Activated CD8-positive, alpha-beta memory T cell treated with anti-CD3 and anti-CD28 coated beads, Interleukin-2, amount 10 ng/mL, durations not matched to agents 7 days and 5 days (primary cell): Measurements from ENCODE around the gene CD300LG. TPM values are rescaled to one million over a fixed set of nuclear protein-coding genes. Genes with fewer than 3 reads are reported as not detected.
"Not testable (repeated sequence)": the region's sequence is repeated elsewhere in the genome, so short reads cannot be mapped to it uniquely, and the experiment has no call there.

ENCODE experiments used
- ATAC-seq: fragments of 150-1000 bp; cut with Tn5 transposase; one replicate; pipeline ENCODE4 v1.10.0; 2021; ENCODE audit warnings: moderate library complexity
- CTCF ChIA-PET: fragments of 350-600 bp; sonication (Branson Sonifier 250); formaldehyde crosslinking; loops from one replicate; lab custom pipeline; 2021; ENCODE audit warnings: antibody characterized with exemption; lab: Charles Lee
- DNase-seq: peaks from one replicate; pipeline ENCODE4 v3.0.0-alpha.2; 2020
- H3K27ac Mint-ChIP-seq: one replicate; pipeline ENCODE4 v1.8.0; 2021; ENCODE audit warnings: mild to moderate bottlenecking, mixed read lengths
- H3K27me3 Mint-ChIP-seq: one replicate; pipeline ENCODE4 v1.8.0; 2021; ENCODE audit warnings: mixed read lengths
- H3K36me3 Mint-ChIP-seq: one replicate; pipeline ENCODE4 v1.8.0; 2021; ENCODE audit warnings: mild to moderate bottlenecking, mixed read lengths
- H3K4me1 Mint-ChIP-seq: one replicate; pipeline ENCODE4 v1.8.0; 2021; ENCODE audit warnings: mixed read lengths
- H3K4me3 Mint-ChIP-seq: one replicate; pipeline ENCODE4 v1.8.0; 2021; ENCODE audit warnings: mild to moderate bottlenecking, moderate library complexity, mixed read lengths
- H3K9me3 Mint-ChIP-seq: one replicate; pipeline ENCODE4 v1.8.0; 2022; ENCODE audit warnings: low read depth, mixed read lengths
- total RNA-seq, 2 experiments: library from RNA; stranded (reverse); gene quantifications; one replicate each; pipeline ENCODE4 v1.2.3, GENCODE V29; 2021

The CD300LG gene, protein sequence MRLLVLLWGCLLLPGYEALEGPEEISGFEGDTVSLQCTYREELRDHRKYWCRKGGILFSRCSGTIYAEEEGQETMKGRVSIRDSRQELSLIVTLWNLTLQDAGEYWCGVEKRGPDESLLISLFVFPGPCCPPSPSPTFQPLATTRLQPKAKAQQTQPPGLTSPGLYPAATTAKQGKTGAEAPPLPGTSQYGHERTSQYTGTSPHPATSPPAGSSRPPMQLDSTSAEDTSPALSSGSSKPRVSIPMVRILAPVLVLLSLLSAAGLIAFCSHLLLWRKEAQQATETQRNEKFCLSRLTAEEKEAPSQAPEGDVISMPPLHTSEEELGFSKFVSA
- not detected for total RNA-seq

DNA sequence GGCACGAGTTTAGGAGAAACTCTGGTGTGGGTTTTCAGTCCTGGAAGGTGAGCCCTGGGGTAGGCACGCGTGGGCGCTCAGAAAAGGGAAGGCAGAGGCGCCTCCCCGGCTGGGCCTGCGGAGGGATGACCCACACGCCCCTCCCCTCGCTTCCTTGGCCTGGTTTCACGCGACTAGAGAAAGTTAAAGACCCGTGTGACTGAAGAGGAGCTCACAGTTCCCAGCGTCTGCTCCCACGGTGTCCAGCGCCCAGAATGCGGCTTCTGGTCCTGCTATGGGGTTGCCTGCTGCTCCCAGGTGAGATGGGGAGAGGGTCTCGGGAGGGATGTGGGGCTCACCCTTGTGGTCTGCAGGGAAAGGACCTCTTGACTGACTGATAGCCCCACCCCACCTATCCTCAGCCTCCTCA lies at the start of gene CD300LG:
CD300LG (plus strand) TSS at position 214 of the 409 bp plus-strand sequence; CDS start at position 255, 41 bp downstream.
- Mint-ChIP-seq H3K9me3 (no peaks in the 10 kb centered on the region), H3K36me3 (no peaks in the 10 kb centered on the region), H3K4me3 (no peak within 1 kb of the TSS), H3K4me1 (no peaks in the 10 kb centered on the region), H3K27me3 (peaks cover 22% of the 10 kb centered on the region), H3K27ac (no peak within 1 kb of the TSS)
- CTCF ChIA-PET, result interaction anchor here (0.8 to 1.7 kb wide), 19 partner anchors 9 to 363 kb away, joined by 3 to 8 read pairs (median 4); partner anchors contain the start of genes DHX8 and MPP2
- ATAC-seq (no peak), DNase-seq (no peak)

DNA sequence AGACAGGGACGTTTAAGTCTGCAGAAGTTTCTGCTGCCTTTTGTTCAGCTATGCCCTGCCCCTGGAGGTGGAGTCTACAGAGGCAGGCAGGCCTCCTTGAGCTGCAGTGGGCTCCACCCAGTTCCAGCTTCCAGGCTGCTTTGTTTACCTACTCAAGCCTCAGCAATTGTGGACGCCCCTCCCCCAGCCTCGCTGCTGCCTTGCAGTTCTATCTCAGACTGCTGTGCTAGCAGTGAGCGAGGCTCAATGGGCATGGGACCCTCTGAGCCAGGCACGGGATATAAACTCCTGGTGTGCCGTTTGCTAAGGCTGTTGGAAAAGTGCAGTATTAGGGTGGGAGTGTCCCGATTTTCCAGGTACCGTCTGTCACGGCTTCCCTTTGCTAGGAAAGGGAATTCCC lies 49.0 kb upstream of the CD300LG start:
- H3K27ac Mint-ChIP-seq, CTCF ChIA-PET, H3K4me3 Mint-ChIP-seq: not testable (repeated sequence)

DNA sequence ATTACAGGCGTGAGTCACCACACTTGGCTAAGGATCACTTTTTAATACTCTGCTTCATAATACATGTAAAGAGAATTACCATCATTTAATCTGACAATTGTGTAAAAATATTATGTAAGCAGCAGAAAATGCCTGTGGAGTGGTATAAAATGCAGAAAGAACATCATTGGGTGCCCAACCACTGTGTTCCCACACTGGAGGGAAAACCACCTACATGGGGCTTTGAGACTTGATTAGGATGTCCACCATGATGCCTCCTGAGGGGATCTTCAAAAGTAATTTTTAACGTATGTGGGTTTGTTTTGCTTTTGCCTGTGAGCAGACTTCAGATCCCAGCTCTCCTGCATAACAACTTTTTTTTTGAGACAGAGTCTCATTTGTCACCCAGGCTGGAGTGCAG lies 47.9 kb upstream of the CD300LG start:
- H3K36me3 Mint-ChIP-seq, result no peaks in the 10 kb centered on the region
- ATAC-seq, result no peak
- no peaks in the 10 kb centered on the region for H3K9me3 Mint-ChIP-seq
- no peak for DNase-seq
- CTCF ChIA-PET, result no interaction called here
- peaks cover 64% of the 10 kb centered on the region for H3K27me3 Mint-ChIP-seq
- H3K4me1 Mint-ChIP-seq, result no peaks in the 10 kb centered on the region
- no peak overlapping the region for H3K27ac Mint-ChIP-seq
- H3K4me3 Mint-ChIP-seq, result no peak overlapping the region

More for the DNA sequence above, 49.0 kb upstream of the CD300LG start:
- not testable (repeated sequence) for H3K4me1 Mint-ChIP-seq, H3K36me3 Mint-ChIP-seq, ATAC-seq, DNase-seq, H3K9me3 Mint-ChIP-seq
- peaks cover 62% of the 10 kb centered on the region for H3K27me3 Mint-ChIP-seq

DNA sequence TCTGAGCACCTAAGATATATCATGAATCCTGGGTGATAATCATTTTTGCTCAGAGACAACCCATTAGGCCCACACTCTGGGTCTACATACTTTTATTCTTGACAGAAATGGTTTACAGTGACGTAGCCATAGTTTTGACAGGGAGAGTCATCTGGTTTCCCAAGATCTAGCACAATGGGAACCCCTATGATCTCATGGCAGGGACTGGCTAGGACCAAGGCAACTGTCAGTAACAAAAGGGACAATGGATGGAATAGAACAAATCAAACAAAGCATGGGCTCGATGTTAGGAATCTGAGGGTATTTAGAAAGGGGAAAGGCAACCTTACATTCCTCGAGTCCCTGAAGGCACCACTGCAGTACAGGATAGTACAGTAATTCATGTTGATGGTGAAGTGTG lies 46.2 kb upstream of the CD300LG start:
- no peaks in the 10 kb centered on the region for H3K4me1 Mint-ChIP-seq
- no peaks in the 10 kb centered on the region for H3K9me3 Mint-ChIP-seq
- ATAC-seq, result no peak
- H3K27me3 Mint-ChIP-seq, result peaks cover 67% of the 10 kb centered on the region
- H3K4me3 Mint-ChIP-seq, result no peak overlapping the region
- CTCF ChIA-PET, result no interaction called here
- no peaks in the 10 kb centered on the region for H3K36me3 Mint-ChIP-seq
- no peak for DNase-seq
- no peak overlapping the region for H3K27ac Mint-ChIP-seq

DNA sequence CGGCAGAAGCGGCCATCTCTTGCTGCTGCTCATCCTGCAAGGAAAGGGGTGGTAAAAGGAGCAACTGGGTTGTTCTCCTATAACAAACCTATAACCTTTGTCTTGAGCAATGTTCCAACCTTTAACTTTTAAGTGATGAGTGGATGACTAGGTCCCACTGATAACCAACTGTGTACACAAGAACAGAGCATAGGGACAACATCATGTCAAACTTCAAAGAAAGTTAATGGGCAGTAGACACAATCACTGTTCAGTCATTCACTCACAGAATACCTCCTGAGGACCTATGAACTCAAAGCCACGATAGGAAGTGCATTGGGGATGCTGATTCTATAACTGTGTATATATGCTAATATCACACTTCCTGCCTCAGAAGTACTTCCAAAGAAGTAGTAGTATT lies 45.1 kb upstream of the CD300LG start:
- DNase-seq, result no peak
- Mint-ChIP-seq H3K27ac (no peak overlapping the region), H3K4me1 (no peaks in the 10 kb centered on the region), H3K36me3 (no peaks in the 10 kb centered on the region), H3K9me3 (no peaks in the 10 kb centered on the region), H3K4me3 (no peak overlapping the region), H3K27me3 (peaks cover 60% of the 10 kb centered on the region)
- CTCF ChIA-PET, result no interaction called here
- no peak for ATAC-seq

DNA sequence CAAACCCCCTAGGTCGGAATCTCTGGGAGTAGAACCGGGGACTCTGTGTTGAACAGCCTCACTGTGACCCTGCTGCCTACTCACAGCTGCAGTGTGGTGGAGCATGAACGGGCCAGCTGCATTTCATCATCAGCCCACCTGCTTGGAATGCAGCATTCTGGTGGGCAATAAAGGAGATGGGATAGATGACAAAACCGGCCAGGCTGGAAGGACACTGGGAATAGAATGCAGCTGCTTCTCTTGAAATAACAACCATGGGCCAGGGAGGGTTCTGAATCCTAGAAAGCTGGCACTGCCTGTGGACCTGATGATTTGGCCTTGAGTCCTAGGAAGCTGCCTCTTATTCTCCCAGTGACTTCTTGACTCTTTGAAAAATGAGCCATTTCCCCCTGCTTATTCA lies 43.2 kb upstream of the CD300LG start:
- ATAC-seq, result no peak
- CTCF ChIA-PET, result no interaction called here
- Mint-ChIP-seq H3K9me3 (no peaks in the 10 kb centered on the region), H3K4me3 (no peak overlapping the region), H3K27me3 (peaks cover 57% of the 10 kb centered on the region), H3K36me3 (no peaks in the 10 kb centered on the region), H3K27ac (no peak overlapping the region), H3K4me1 (no peaks in the 10 kb centered on the region)
- no peak for DNase-seq

DNA sequence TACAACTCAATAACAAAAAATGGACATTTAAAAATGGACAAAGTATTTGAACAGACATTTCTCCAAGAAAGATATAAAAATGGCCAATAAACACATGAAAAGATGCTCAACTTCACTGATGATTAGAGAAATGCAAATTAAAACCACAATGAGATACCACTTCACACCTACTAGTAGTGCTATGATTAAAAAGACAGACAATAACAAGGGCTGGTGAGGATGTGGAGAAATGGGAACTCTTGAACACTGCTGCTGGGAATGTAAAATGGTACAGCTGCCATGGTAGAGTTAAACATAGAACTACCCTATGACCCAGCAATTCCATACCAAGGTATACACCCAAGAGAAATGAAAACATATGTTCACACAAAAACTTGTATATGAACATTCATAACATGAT lies 41.9 kb upstream of the CD300LG start:
- H3K27me3 Mint-ChIP-seq, result peaks cover 56% of the 10 kb centered on the region
- H3K4me3 Mint-ChIP-seq, result no peak overlapping the region
- DNase-seq (no peak), ATAC-seq (no peak)
- CTCF ChIA-PET, result no interaction called here
- no peaks in the 10 kb centered on the region for H3K4me1 Mint-ChIP-seq
- H3K9me3 Mint-ChIP-seq, result no peaks in the 10 kb centered on the region
- no peak overlapping the region for H3K27ac Mint-ChIP-seq
- no peaks in the 10 kb centered on the region for H3K36me3 Mint-ChIP-seq

DNA sequence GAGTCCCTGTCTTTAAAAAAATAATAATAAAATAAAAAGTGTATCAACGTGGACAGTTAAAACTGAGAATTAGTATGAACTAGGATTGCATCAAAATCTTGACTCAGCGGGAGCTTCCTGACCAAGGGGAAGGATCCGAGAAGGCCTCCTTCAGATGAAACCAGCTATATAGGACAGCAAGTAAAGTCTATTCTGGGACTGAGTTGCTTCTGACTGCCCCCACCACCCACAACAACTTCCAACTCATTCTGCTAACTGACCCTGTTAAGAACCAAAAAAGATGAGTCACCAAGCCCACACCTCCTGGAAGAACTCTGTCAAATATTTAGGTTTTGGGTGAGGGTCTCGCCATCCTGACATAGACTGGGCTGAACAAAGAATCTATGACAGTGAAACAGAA lies 38.9 kb upstream of the CD300LG start:
- Mint-ChIP-seq H3K36me3 (no peaks in the 10 kb centered on the region), H3K4me3 (no peak overlapping the region), H3K27ac (no peak overlapping the region), H3K4me1 (no peaks in the 10 kb centered on the region), H3K9me3 (no peaks in the 10 kb centered on the region), H3K27me3 (peaks cover 52% of the 10 kb centered on the region)
- no peak for ATAC-seq
- CTCF ChIA-PET, result no interaction called here
- no peak for DNase-seq

DNA sequence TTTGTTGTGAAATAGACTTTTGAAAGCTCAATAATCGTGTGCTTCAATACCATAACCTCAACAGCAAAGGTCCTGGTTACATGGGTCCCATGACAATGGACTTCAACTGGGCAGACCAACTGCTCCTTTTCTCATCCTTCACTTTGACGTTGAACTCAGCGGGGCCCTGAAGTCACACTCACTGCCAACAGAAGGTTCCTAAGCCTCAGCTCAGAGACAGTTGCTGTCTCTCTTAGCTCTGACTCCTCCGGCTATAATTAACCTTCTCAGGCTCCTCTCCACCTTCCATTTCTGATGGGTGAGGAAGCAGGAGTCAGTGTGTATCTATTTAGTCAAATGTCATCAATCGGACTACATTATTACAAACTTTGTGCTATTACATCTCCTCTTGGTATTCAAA lies 37.9 kb upstream of the CD300LG start:
- H3K9me3 Mint-ChIP-seq, result no peaks in the 10 kb centered on the region
- H3K36me3 Mint-ChIP-seq, result no peaks in the 10 kb centered on the region
- CTCF ChIA-PET, result interaction anchor here (0.8 kb wide), 1 partner anchor 43 kb away, joined by 4 read pairs; no protein-coding TSS in a partner anchor
- peaks cover 46% of the 10 kb centered on the region for H3K27me3 Mint-ChIP-seq
- no peaks in the 10 kb centered on the region for H3K4me1 Mint-ChIP-seq
- ATAC-seq (no peak), DNase-seq (no peak)
- H3K27ac Mint-ChIP-seq, result no peak overlapping the region
- no peak overlapping the region for H3K4me3 Mint-ChIP-seq

DNA sequence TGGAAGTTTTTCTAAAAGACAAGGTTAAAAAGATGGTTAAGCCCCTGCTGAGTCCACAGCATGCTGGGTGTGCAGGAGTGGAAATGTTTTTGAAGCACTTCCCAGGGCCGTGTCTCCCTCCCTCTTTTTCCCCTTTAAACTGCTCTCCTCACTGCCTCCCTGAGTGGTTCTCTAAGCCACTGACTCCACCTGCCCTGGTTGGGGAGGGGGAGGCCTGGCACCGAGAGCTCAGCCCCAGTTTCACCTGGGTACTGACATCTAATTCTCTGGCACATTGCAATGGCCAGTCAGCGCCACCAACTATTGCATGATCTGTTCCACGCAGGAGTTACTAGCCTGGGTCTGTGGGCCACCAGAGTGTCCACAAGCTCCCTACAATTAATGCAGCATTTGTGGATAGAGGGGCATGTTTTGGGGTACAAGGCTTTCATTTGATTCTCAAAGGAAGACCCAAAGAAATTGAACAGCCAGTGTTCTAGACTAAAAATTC lies 36.7 kb upstream of the CD300LG start:
- Mint-ChIP-seq H3K36me3 (no peaks in the 10 kb centered on the region), H3K9me3 (no peaks in the 10 kb centered on the region), H3K4me1 (no peaks in the 10 kb centered on the region), H3K27ac (no peak overlapping the region), H3K27me3 (peaks cover 34% of the 10 kb centered on the region), H3K4me3 (no peak overlapping the region)
- CTCF ChIA-PET, result no interaction called here
- ATAC-seq (no peak), DNase-seq (no peak)

DNA sequence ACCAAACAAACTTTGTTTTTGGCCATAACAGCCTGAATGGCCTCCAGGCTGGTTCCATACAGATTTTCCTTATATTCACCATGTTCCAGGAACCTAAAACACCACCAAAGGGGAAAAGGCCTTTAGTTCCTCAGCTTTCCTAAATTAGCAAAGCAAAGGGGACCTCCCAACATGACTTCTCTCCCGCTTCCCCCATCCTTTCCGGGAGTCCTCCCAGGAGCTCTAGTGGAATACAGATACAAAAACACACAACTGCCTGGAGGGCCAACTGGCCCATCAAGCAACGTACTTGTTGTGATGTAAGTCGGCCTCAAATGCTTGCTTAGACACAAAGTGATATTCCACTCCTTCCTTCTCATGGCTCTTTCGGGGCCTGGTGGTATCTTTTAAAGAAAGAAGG lies 36.2 kb upstream of the CD300LG start:
- no peaks in the 10 kb centered on the region for H3K4me1 Mint-ChIP-seq
- ATAC-seq, result no peak
- no peak for DNase-seq
- no peaks in the 10 kb centered on the region for H3K36me3 Mint-ChIP-seq
- no peak overlapping the region for H3K4me3 Mint-ChIP-seq
- no peak overlapping the region for H3K27ac Mint-ChIP-seq
- peaks cover 29% of the 10 kb centered on the region for H3K27me3 Mint-ChIP-seq
- no peaks in the 10 kb centered on the region for H3K9me3 Mint-ChIP-seq
- CTCF ChIA-PET, result no interaction called here

DNA sequence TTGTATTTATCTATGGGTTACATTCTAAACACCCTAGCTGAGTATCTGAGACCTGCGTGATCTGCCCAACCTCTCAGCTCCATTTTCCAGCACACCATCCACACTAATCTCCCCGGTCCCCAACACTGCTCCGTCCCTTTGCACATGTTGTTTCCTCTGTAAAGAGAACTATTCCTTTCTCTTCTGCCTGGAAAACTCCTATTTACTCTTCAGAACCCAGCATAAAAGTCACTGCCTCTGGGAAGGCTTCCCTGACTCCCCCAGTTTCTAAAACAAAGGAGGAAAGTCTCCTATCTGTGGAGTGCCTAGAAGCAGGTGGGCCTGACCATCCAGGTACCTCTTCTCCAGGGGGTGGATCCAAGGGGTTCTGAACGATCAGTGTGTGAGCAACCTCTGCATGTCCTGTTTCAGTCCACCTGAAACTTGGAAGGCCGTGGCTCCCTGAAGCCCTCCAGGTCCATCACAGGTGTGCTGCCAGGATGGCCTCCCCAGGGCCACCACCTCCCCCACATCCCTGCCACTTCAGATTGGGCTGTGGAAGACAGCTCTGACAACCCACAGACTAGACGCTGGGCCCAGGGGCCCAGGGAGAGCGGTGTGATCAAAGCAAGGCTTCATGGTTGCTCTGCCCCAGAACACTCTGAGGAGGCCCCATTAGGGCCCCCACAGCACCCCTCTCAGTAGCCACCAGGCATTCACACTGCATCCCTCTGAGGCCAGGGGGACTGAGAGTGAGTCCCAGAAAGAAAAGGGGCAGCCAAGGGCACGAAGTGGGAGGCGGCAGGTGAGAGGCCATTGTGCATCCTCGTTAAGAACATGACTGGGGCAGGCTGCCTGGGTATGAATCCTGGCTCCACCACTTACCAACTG lies 34.3 kb upstream of the CD300LG start:
- H3K4me1 Mint-ChIP-seq, result no peaks in the 10 kb centered on the region
- H3K9me3 Mint-ChIP-seq, result no peaks in the 10 kb centered on the region
- no peak for ATAC-seq
- no peaks in the 10 kb centered on the region for H3K36me3 Mint-ChIP-seq
- no peak overlapping the region for H3K27ac Mint-ChIP-seq
- H3K27me3 Mint-ChIP-seq, result peaks cover 26% of the 10 kb centered on the region
- H3K4me3 Mint-ChIP-seq, result no peak overlapping the region
- no peak for DNase-seq
- CTCF ChIA-PET, result no interaction called here

DNA sequence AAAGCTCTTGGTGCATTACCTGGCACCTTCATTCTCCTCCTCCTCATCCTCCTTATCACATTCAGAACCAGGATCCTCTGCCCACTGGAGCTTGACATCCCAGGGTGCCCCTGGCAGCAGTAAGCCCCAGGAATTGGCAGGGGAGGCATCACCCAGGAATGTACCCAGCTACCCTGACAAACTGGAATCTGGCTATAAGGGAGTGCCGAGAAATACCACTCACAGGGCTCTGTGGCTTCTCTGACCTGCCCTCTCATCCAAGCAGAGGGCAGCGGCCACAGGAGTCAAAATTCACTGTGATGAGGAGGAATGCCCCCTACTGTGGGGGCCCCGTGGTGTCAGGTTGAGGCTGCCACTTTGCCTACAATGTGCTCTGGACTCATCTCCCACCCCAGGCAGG lies 33.6 kb upstream of the CD300LG start:
- H3K27me3 Mint-ChIP-seq, result peaks cover 23% of the 10 kb centered on the region
- CTCF ChIA-PET, result no interaction called here
- H3K27ac Mint-ChIP-seq, result no peak overlapping the region
- ATAC-seq, result no peak
- no peaks in the 10 kb centered on the region for H3K9me3 Mint-ChIP-seq
- no peaks in the 10 kb centered on the region for H3K36me3 Mint-ChIP-seq
- H3K4me1 Mint-ChIP-seq, result no peaks in the 10 kb centered on the region
- no peak for DNase-seq
- no peak overlapping the region for H3K4me3 Mint-ChIP-seq

DNA sequence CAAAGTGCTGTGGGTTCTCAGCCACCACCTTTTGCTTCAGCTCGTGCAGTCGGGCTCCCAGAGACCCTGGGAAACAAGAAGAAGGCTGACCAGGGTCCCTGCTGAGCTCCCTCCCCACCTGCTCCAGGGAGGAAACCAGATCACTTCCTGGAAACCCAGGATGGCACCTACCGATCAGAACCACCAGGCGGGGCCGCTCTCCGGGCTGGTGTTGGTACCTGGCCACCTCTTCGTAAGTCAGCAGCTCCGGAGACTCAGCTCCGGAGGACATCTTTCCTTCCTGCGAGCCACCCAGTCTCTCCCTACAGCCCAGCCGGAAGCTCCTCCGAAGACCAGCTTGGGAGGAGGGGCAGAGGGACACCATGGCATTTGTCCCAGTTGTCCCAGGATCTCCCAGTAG lies 33.0 kb upstream of the CD300LG start:
- CTCF ChIA-PET, result no interaction called here
- Mint-ChIP-seq H3K27me3 (peaks cover 20% of the 10 kb centered on the region), H3K9me3 (no peaks in the 10 kb centered on the region), H3K4me1 (no peaks in the 10 kb centered on the region), H3K4me3 (no peak overlapping the region), H3K36me3 (no peaks in the 10 kb centered on the region), H3K27ac (no peak overlapping the region)
- ATAC-seq, result no peak
- no peak for DNase-seq
